OCI-LY3 (cell line): ENCODE measurements around the gene ANKRD24.
A peak's percentile ranks its signal among the peaks of the same experiment; 100 is the strongest.
"Not testable (repeated sequence)": the region's sequence is repeated elsewhere in the genome, so short reads cannot be mapped to it uniquely, and the experiment has no call there.

Experiments used
- H2AFZ ChIP-seq: fragments of 200-600, 300-600 bp; shearing (Covaris generic); 2 replicates; pipeline ENCODE4 v1.6.0; 2014; ENCODE audit warnings: antibody characterized with exemption, low read depth, low read length
- H3K27ac ChIP-seq: fragments of 200-600, 300-600 bp; sonication (generic); 2 replicates; pipeline ENCODE4 v1.5.1; 2014; ENCODE audit warnings: mild to moderate bottlenecking, low read length, moderate library complexity, mixed read lengths
- H3K27me3 ChIP-seq: fragments of 200-600, 300-600 bp; sonication (generic); 2 replicates; pipeline ENCODE4 v1.6.1; 2014; ENCODE audit warnings: low read depth, low read length, mixed read lengths
- H3K36me3 ChIP-seq: fragments of 200-600, 300-600 bp; sonication (generic); replicated peaks from 2 replicates; pipeline ENCODE3; 2014; ENCODE audit warnings: low read depth, low read length, mixed read lengths
- H3K4me1 ChIP-seq: fragments of 300-600, 200-600 bp; sonication (generic); 2 replicates; pipeline ENCODE4 v1.6.1; 2014; ENCODE audit warnings: low read length, mixed read lengths
- H3K4me2 ChIP-seq: fragments of 200-600, 300-600 bp; sonication (generic); 2 replicates; pipeline ENCODE4 v1.6.1; 2014; ENCODE audit warnings: low read length, mixed read lengths
- H3K4me3 ChIP-seq: fragments of 300-600, 200-600 bp; sonication (generic); 2 replicates; pipeline ENCODE4 v1.5.1; 2014; ENCODE audit warnings: antibody characterized with exemption, mild to moderate bottlenecking, low read length, moderate library complexity
- H3K79me2 ChIP-seq: fragments of 300-600, 200-600 bp; shearing (Covaris generic); 2 replicates; pipeline ENCODE4 v1.6.1; 2014; ENCODE audit warnings: mild to moderate bottlenecking, low read length, mixed read lengths
- H3K9ac ChIP-seq: fragments of 300-600, 200-600 bp; shearing (Covaris generic); 2 replicates; pipeline ENCODE4 v1.6.0; 2014; ENCODE audit warnings: mild to moderate bottlenecking, low read length, moderate library complexity
- H3K9me3 ChIP-seq: fragments of 200-600, 300-600 bp; shearing (Covaris generic); 2 replicates; pipeline ENCODE4 v1.6.1; 2014; ENCODE audit warnings: low read length, mixed read lengths; ENCODE audit not compliant: insufficient read depth
- H4K20me1 ChIP-seq: fragments of 200-600, 300-600 bp; sonication (generic); 2 replicates; pipeline ENCODE4 v1.6.1; 2016; ENCODE audit warnings: low read length, mixed read lengths; ENCODE audit not compliant: insufficient read depth
- EZH2phosphoT487 ChIP-seq: fragments of 200-600 bp; shearing (Covaris generic); IDR thresholded peaks from 2 replicates; pipeline ENCODE4 v1.6.1; 2018; ENCODE audit warnings: antibody characterized with exemption, mixed run types, low read depth
- TF ChIP-seq, protein P1 (sequence below): fragments of 200-600, 300-600 bp; sonication (generic); IDR thresholded peaks from 2 replicates; pipeline ENCODE4 v1.5.1; 2014; ENCODE audit warnings: antibody characterized with exemption, low read length, low read depth

Gene ANKRD24

DNA sequence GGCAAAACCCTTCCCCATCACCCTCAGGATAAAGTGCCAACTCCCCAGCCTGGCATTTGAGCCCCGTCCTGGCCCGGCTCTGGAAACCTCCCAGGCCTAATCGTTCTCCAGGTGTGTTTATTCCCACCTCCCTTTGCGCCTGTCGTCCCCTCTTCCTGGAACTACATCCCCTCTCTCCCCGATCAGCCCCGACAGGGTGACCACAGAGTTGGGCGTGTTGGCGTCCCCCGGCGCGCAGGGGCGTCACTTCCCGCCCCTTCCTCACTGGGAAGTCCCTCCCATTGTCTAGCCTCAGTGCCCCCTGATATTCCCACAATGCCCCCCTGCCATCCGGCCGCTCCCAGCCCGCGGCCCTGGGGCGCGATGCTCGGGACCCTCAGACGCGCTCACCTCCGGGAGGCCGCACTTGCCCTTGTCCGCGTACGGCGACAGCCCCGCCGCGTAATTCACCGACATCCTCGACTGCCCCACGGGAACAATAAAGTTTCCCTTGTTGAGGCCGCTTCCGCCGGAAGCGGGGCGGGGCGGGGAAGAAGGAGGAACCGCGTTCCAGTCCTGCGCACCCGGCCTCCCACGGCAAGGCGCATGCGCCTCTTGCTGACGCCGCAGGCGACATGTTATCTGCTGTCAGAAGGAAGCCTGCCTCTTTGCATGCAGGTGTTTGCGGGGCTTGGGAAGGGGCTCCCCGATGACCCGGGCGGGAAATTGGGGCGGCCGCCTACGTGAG lies at the start of gene ANKRD24, which contains the start of gene SIRT6:
Gene ANKRD24, plus strand, starts transcription at position 606 of the 727 bp plus-strand sequence. CDS start 3,737 bp downstream, outside the sequence.
Gene SIRT6, minus strand, starts transcription at position 480 of the 727 bp plus-strand sequence. Its CDS starts 24 bp downstream, at position 456.
- Histone ChIP-seq H3K4me2 (peak within 1 kb of the TSS; percentile 82), H3K79me2 (peaks cover 21% of the 10 kb centered on the region), H4K20me1 (no peaks in the 10 kb centered on the region), H3K9me3 (no peaks in the 10 kb centered on the region), H3K27ac (peak within 1 kb of the TSS; percentile 73), H3K4me3 (peak within 1 kb of the TSS; percentile 95), H3K27me3 (no peaks in the 10 kb centered on the region), H3K36me3 (peaks cover 7% of the 10 kb centered on the region), H2AFZ (peak within 1 kb of the TSS; percentile 72), H3K9ac (peak within 1 kb of the TSS; percentile 92), H3K4me1 (peaks cover 29% of the 10 kb centered on the region)
- TF ChIP-seq, protein P1, sequence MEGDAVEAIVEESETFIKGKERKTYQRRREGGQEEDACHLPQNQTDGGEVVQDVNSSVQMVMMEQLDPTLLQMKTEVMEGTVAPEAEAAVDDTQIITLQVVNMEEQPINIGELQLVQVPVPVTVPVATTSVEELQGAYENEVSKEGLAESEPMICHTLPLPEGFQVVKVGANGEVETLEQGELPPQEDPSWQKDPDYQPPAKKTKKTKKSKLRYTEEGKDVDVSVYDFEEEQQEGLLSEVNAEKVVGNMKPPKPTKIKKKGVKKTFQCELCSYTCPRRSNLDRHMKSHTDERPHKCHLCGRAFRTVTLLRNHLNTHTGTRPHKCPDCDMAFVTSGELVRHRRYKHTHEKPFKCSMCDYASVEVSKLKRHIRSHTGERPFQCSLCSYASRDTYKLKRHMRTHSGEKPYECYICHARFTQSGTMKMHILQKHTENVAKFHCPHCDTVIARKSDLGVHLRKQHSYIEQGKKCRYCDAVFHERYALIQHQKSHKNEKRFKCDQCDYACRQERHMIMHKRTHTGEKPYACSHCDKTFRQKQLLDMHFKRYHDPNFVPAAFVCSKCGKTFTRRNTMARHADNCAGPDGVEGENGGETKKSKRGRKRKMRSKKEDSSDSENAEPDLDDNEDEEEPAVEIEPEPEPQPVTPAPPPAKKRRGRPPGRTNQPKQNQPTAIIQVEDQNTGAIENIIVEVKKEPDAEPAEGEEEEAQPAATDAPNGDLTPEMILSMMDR, result no peak
- no peak for TF ChIP-seq EZH2phosphoT487

DNA sequence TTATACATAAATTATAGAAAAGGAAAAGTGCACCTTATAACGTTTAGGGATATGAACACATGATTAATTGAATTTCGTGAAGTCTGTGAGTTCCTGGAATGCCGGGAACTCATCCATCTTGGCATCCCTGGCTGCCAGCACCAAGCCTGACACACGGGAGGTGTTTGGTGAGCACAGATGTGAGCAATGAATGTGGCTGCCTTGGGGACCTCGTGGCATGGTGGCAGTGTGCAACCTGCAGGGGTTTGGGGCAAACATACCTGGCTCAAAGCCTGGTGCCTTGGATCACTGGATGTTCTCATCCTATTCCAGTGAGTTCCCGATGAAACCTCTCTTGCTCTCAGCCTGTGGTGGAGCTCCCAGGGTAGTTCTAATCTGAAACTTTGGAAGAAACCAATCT lies 48.1 kb upstream of the ANKRD24 start:
- TF ChIP-seq, protein P1, result no peak
- no peak for TF ChIP-seq EZH2phosphoT487
- no peaks in the 10 kb centered on the region for H4K20me1 ChIP-seq

DNA sequence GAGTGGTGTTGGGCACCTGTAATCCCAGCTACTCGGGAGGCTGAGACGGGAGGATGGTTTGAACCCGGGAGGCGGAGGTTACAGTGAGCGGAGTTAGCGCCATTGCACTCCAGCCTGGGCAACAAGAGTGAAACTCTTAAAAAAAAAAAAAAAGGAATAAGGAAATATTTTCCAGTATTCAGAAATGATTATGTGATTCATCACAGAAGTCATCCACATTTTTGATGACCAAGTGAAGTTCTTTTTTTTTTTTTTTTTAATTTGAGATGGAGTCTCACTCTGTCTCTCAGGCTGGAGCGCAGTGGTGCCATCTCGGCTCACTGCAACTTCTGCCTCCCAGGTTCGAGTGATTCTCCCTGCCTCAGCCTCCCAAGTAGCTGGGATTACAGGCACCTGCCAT lies 47.1 kb upstream of the ANKRD24 start:
- H2AFZ ChIP-seq, H3K36me3 ChIP-seq, H3K4me2 ChIP-seq, H4K20me1 ChIP-seq, H3K27ac ChIP-seq, H3K4me3 ChIP-seq, H3K79me2 ChIP-seq, H3K9ac ChIP-seq, H3K9me3 ChIP-seq: not testable (repeated sequence)
- Histone ChIP-seq H3K27me3 (peaks cover 12% of the 10 kb centered on the region), H3K4me1 (peaks cover 11% of the 10 kb centered on the region)

More for the DNA sequence above, 48.1 kb upstream of the ANKRD24 start:
- H3K27ac ChIP-seq, result no peak overlapping the region
- no peak overlapping the region for H3K4me2 ChIP-seq
- H3K4me3 ChIP-seq, result no peak overlapping the region
- H3K4me1 ChIP-seq, result peaks cover 11% of the 10 kb centered on the region
- peaks cover 12% of the 10 kb centered on the region for H3K27me3 ChIP-seq
- H2AFZ ChIP-seq, result no peak overlapping the region
- no peaks in the 10 kb centered on the region for H3K9me3 ChIP-seq
- no peaks in the 10 kb centered on the region for H3K79me2 ChIP-seq
- no peaks in the 10 kb centered on the region for H3K36me3 ChIP-seq
- H3K9ac ChIP-seq, result no peak overlapping the region

- TF ChIP-seq, protein P1, result no peak
- TF ChIP-seq EZH2phosphoT487, result no peak
These were observed 45.8 kb upstream of the ANKRD24 start for GRCh38 chr19:4136680-4137088.

More at GRCh38 chr19:4136680-4137088, 45.8 kb upstream of the ANKRD24 start:
- peaks cover 4% of the 10 kb centered on the region; the same call in 1 of the 2 replicates for H3K27me3 ChIP-seq
- H3K9me3 ChIP-seq, result no peaks in the 10 kb centered on the region
- no peaks in the 10 kb centered on the region for H3K79me2 ChIP-seq
- no peaks in the 10 kb centered on the region for H3K36me3 ChIP-seq
- H3K4me1 ChIP-seq, result peaks cover 15% of the 10 kb centered on the region
- H2AFZ ChIP-seq, result no peak overlapping the region
- no peaks in the 10 kb centered on the region for H4K20me1 ChIP-seq
- no peak overlapping the region for H3K27ac ChIP-seq
- no peak overlapping the region for H3K4me2 ChIP-seq
- H3K4me3 ChIP-seq, result no peak overlapping the region
- no peak overlapping the region for H3K9ac ChIP-seq
